HG02884 (cell line): Measurements from ENCODE around the gene TBC1D2.
"Not testable (repeated sequence)": the region's sequence is repeated elsewhere in the genome, so short reads cannot be mapped to it uniquely, and the experiment has no call there.

Experiments
- ATAC-seq: cut with Tn5 transposase; IDR thresholded peaks from one replicate; pipeline ENCODE4 v1.9.1; 2021; ENCODE audit warnings: mild to moderate bottlenecking, moderate library complexity; ENCODE audit not compliant: unreplicated experiment

TBC1D2 gene

GRCh38 chr9:98191671-98192502 lies 63.6 kb downstream of the TBC1D2 start:
- no peak for ATAC-seq

- no peak for ATAC-seq
Measured at GRCh38 chr9:98191181-98191608, 64.3 kb downstream of the TBC1D2 start.

- ATAC-seq = no peak
Measured at GRCh38 chr9:98190757-98191105, 64.7 kb downstream of the TBC1D2 start.

GRCh38 chr9:98189412-98189811 lies 66.0 kb downstream of the TBC1D2 start:
- no peak for ATAC-seq

- ATAC-seq = no peak
Measured at GRCh38 chr9:98187926-98188325, 67.5 kb downstream of the TBC1D2 start.

GRCh38 chr9:98186236-98186635 lies 69.2 kb downstream of the TBC1D2 start:
- no peak for ATAC-seq

- ATAC-seq = no peak
Measured at GRCh38 chr9:98185611-98186171, 69.8 kb downstream of the TBC1D2 start.

GRCh38 chr9:98185021-98185567 lies 70.4 kb downstream of the TBC1D2 start:
- no peak for ATAC-seq

GRCh38 chr9:98184326-98184725 lies 71.1 kb downstream of the TBC1D2 start:
- ATAC-seq = no peak

GRCh38 chr9:98182889-98183599 lies 72.4 kb downstream of the TBC1D2 start:
- ATAC-seq = no peak

GRCh38 chr9:98182069-98182820 lies 73.2 kb downstream of the TBC1D2 start:
- ATAC-seq = no peak

- ATAC-seq = no peak
Measured at GRCh38 chr9:98181746-98182068, 73.7 kb downstream of the TBC1D2 start.

- no peak for ATAC-seq
Measured at GRCh38 chr9:98180996-98181395, 74.5 kb downstream of the TBC1D2 start.

GRCh38 chr9:98178874-98179850 lies 76.3 kb downstream of the TBC1D2 start:
- no peak for ATAC-seq

- no peak for ATAC-seq
Measured at GRCh38 chr9:98176391-98177259, 78.8 kb downstream of the TBC1D2 start.

GRCh38 chr9:98175762-98176161 lies 79.7 kb downstream of the TBC1D2 start:
- ATAC-seq = no peak

GRCh38 chr9:98175028-98175569 lies 80.3 kb downstream of the TBC1D2 start:
- ATAC-seq = no peak

GRCh38 chr9:98174502-98174918 lies 80.9 kb downstream of the TBC1D2 start:
- ATAC-seq = not testable (repeated sequence)

- no peak for ATAC-seq
Measured at GRCh38 chr9:98173181-98173580, 82.3 kb downstream of the TBC1D2 start.
